ENCODE data around the gene NPAS3. TPM values are rescaled to one million over a fixed set of nuclear protein-coding genes. Genes with fewer than 3 reads are reported as not detected.

NPAS3 gene
- total and polyA plus RNA-seq, 4 donors: 0.07 to 0.09 (median 0.08) TPM; not detected in 1

GRCh38 chr14:33567023-33567728, 628.5 kb downstream of the NPAS3 start:
- Histone ChIP-seq H3K27me3 (ENCODE audit: control insufficient read depth in 4 of 4, insufficient read depth in 4 of 4, low read length in 3 of 4) (peaks cover 0 to 3% (median 0%) of the 10 kb centered on the region in 4 donors), H3K36me3 (ENCODE audit: control insufficient read depth in 4 of 4, insufficient read depth in 3 of 4, low read depth in 1 of 4, low read length in 3 of 4) (no peaks in the 10 kb centered on the region), H3K9ac (ENCODE audit: low read depth in 1 of 2, low read length in 2 of 2) (no peak overlapping the region), H3K9me3 (ENCODE audit: control insufficient read depth in 4 of 4, low read length in 3 of 4) (no peaks in the 10 kb centered on the region), H3K4me3 (ENCODE audit: low read depth in 1 of 3, low read length in 3 of 3) (no peak overlapping the region), H3K27ac (ENCODE audit: low read depth in 1 of 2, low read length in 2 of 2) (no peak overlapping the region), H3K4me1 (ENCODE audit: control insufficient read depth in 4 of 4, insufficient read depth in 4 of 4, low read length in 3 of 4) (no peaks in the 10 kb centered on the region)
- no peak for TF ChIP-seq FOXA1 (IDR thresholded peaks at IDR 0.05)
- 54% methylated on average over 10 of the region's 10 CpGs for WGBS
- no peak for DNase-seq (ENCODE audit: low spot score)

- H3K27ac ChIP-seq (ENCODE audit: low read depth in 1 of 2, low read length in 2 of 2): no peak overlapping the region
- no peaks in the 10 kb centered on the region for H3K9me3 ChIP-seq (ENCODE audit: control insufficient read depth in 4 of 4, low read length in 3 of 4)
These were observed 629.1 kb downstream of the NPAS3 start for GRCh38 chr14:33567731-33568130.

More at GRCh38 chr14:33567731-33568130, 629.1 kb downstream of the NPAS3 start:
- Histone ChIP-seq H3K4me1 (ENCODE audit: control insufficient read depth in 4 of 4, insufficient read depth in 4 of 4, low read length in 3 of 4) (no peaks in the 10 kb centered on the region), H3K4me3 (ENCODE audit: low read depth in 1 of 3, low read length in 3 of 3) (no peak overlapping the region), H3K36me3 (ENCODE audit: control insufficient read depth in 4 of 4, insufficient read depth in 3 of 4, low read depth in 1 of 4, low read length in 3 of 4) (no peaks in the 10 kb centered on the region), H3K9ac (ENCODE audit: low read depth in 1 of 2, low read length in 2 of 2) (no peak overlapping the region), H3K27me3 (ENCODE audit: control insufficient read depth in 4 of 4, insufficient read depth in 4 of 4, low read length in 3 of 4) (peaks cover 0 to 3% (median 0%) of the 10 kb centered on the region in 4 donors)
- no peak for TF ChIP-seq GABPA (IDR thresholded peaks at IDR 0.05 in 1 of 2, conservative IDR thresholded peaks at IDR 0.05 in 1 of 2)
- no peak for TF ChIP-seq TAF1 (conservative IDR thresholded peaks at IDR 0.05)
- TF ChIP-seq CTCF (IDR thresholded peaks at IDR 0.05; ENCODE audit: low read depth, low read length, missing input control): no peak
- no peak for TF ChIP-seq RXRA (IDR thresholded peaks at IDR 0.05)
- no peak for TF ChIP-seq YY1 (IDR thresholded peaks at IDR 0.05)
- no peak for TF ChIP-seq REST (IDR thresholded peaks at IDR 0.05)
- no peak for TF ChIP-seq ATF3 (IDR thresholded peaks at IDR 0.05)
- no peak for TF ChIP-seq JUND (IDR thresholded peaks at IDR 0.05)
- no peak for TF ChIP-seq FOXA1 (IDR thresholded peaks at IDR 0.05)
- no peak for TF ChIP-seq RAD21 (IDR thresholded peaks at IDR 0.05)
- no peak for TF ChIP-seq ZBTB33 (IDR thresholded peaks at IDR 0.05)
- DNase-seq (ENCODE audit: low spot score): no peak
- WGBS: 62% methylated on average over 4 of the region's 4 CpGs

Measured in liver (tissue), 9 donors.